GM12891 (cell line): Measurements from ENCODE around the gene UGT2B15.

Source experiments
- POLR2A ChIP-seq: IDR thresholded peaks from 2 replicates; pipeline ENCODE4 v1.6.1; 2011; ENCODE audit warnings: low read depth, low read length, control low read depth
- POLR2AphosphoS5 ChIP-seq: IDR thresholded peaks from 2 replicates; pipeline ENCODE4 v1.6.1; 2011; ENCODE audit warnings: low read depth, low read length, control low read depth
- SPI1 ChIP-seq: IDR thresholded peaks from 2 replicates; pipeline ENCODE4 v1.6.1; 2011; ENCODE audit warnings: low read depth, low read length, control low read depth
- TAF1 ChIP-seq: IDR thresholded peaks from 2 replicates; pipeline ENCODE4 v1.6.1; 2011; ENCODE audit warnings: low read depth, low read length, control low read depth

DNA sequence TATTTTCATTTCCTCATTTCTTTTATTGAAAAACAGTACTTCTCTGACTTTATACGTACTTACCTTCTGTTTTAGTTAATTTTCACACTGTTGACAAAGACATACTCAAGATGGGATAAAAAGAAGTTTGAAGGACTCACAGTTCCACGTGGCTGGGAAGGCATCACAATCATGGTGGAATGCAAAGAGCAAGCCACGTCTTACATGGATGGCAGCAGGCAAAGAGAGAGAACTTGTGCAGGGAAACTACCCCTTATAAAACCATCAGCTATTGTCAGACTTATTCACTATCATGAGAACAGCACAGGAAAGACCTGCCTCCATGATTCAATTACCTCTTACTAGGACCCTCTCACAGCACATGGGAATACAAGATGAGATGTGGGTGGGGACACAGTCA, 20.7 kb upstream of the UGT2B15 start:
- no peak for TF ChIP-seq POLR2AphosphoS5
- no peak for TF ChIP-seq POLR2A
- TF ChIP-seq SPI1 = no peak
- TF ChIP-seq TAF1 = no peak
